Cardiac fibroblast (primary cell): ENCODE data around the gene CELF6.

Experiments used
- DNase-seq, 2 donors: peaks; one replicate each; pipeline versions ENCODE4 v3.0.0 to v3.0.0-alpha.2; 2010; ENCODE audit warnings: low read depth in 2 of 2
- H3K4me3 ChIP-seq, 2 donors: replicated peaks in 1 of 2; 1 replicate in 1 of 2; 2 replicates in 1 of 2; pipeline ENCODE4 v1.5.1; 2011; ENCODE audit warnings: low read depth in 2 of 2, low read length in 2 of 2, mild to moderate bottlenecking in 2 of 2, moderate library complexity in 1 of 2
- TF ChIP-seq, protein P1 (sequence below): IDR thresholded peaks from one replicate; pipeline ENCODE4 v1.5.1; 2011; ENCODE audit warnings: low read depth, mild to moderate bottlenecking, low read length, inconsistent platforms

CELF6 gene

DNA sequence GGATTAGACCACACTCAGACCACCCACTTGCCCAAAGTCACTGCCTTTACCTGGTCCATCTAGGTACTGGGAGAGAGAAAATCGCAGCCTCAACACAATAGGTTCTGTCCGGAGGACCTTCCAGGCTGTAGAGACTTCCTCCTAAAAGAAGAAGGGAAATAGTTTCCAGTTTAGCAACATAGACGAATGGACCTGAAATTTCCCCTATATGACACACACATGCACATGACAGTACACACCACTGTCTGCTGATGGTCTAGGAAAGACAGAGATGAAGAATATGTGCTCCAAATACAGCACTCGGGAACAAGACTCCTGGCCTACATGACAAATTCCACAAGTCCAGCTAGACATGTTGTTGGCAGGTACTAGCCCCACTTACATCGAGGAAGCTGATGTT, 54.9 kb downstream of the CELF6 start:
- no peak overlapping the region for H3K4me3 ChIP-seq
- TF ChIP-seq, protein P1, sequence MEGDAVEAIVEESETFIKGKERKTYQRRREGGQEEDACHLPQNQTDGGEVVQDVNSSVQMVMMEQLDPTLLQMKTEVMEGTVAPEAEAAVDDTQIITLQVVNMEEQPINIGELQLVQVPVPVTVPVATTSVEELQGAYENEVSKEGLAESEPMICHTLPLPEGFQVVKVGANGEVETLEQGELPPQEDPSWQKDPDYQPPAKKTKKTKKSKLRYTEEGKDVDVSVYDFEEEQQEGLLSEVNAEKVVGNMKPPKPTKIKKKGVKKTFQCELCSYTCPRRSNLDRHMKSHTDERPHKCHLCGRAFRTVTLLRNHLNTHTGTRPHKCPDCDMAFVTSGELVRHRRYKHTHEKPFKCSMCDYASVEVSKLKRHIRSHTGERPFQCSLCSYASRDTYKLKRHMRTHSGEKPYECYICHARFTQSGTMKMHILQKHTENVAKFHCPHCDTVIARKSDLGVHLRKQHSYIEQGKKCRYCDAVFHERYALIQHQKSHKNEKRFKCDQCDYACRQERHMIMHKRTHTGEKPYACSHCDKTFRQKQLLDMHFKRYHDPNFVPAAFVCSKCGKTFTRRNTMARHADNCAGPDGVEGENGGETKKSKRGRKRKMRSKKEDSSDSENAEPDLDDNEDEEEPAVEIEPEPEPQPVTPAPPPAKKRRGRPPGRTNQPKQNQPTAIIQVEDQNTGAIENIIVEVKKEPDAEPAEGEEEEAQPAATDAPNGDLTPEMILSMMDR, result no peak
- no peak for DNase-seq

DNA sequence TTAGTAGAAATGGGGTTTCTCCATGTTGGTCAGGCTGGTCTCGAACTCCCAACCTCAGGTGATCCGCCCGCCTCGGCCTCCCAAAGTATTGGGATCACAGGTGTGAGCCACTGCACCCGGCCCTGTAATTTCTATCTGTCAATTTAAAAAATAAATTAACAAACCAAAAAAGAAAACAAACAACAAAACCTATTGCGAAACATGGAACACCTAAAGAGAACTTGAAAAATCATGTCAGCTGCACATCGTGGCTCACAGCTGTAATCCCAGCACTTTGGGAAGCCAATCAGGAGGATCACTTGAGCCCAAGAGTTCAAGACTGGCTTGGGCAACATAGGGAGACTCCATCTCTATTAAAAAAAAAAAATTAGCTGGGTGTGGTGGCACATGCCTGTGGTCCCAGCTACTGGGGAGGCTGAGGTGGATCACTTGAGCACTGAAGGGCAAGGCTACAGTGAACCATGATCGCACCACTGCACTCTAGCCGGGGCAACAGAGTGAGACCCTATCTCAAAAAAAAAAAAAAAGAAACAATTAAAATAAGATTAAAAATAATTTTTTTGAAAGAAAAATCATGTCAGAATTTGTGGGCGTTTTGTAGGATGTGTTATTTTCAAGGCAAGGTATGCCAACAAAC, 67.2 kb downstream of the CELF6 start:
- TF ChIP-seq, protein P1, result no peak
- no peak for DNase-seq

DNA sequence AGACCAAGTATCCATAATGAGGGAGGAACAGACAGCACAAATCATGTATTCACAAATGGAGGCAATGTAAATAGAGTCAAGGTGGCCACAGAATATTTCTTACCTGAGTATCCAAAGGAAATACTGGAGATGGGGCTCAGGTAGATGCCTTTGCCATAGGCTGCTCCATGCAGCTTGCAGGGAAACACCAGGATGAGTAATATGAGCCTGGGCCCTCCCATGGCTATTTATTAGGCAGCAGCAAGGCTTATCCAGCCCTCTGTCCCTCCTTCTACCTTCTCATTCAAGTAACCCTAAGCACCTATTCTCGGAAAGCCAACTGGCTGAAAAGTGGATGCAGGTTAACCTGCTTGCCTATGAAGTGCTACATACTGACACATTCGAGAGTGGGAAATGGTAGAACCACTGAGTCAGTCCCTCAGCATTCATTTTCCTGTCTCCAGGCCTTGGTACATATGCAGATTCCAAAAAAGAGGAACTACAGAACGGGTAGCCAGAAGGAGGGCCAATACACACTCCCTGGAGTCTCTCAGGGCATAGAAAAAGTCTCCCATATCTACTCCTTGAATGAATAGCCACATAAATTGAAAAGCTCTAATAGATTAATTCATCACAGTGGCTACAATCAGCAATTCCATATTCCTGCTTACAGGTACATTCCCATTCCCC, 70.7 kb downstream of the CELF6 start:
- TF ChIP-seq, protein P1, result no peak
- H3K4me3 ChIP-seq, result no peak overlapping the region
- no peak for DNase-seq

More for the DNA sequence above, 67.2 kb downstream of the CELF6 start:
- no peak overlapping the region for H3K4me3 ChIP-seq

DNA sequence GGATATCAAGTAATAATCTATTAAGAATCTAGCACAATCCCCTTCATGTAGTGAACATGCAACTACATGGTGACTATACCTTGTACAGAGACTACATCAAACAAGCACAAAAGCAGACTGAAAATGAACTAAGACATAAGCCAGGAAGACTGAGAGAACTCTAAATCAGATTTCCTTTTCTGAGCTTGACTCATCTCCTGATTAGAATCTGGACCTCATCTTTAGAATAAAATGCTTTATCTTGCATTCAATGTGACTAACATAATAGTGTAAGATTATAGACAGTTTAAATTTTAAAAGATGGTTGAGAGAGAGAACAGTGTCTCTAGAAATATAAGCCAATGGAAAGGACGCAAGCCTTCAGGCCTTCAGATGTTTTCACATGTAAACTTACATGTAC, 71.4 kb downstream of the CELF6 start:
- TF ChIP-seq, protein P1, result no peak
- no peak overlapping the region for H3K4me3 ChIP-seq
- no peak for DNase-seq

DNA sequence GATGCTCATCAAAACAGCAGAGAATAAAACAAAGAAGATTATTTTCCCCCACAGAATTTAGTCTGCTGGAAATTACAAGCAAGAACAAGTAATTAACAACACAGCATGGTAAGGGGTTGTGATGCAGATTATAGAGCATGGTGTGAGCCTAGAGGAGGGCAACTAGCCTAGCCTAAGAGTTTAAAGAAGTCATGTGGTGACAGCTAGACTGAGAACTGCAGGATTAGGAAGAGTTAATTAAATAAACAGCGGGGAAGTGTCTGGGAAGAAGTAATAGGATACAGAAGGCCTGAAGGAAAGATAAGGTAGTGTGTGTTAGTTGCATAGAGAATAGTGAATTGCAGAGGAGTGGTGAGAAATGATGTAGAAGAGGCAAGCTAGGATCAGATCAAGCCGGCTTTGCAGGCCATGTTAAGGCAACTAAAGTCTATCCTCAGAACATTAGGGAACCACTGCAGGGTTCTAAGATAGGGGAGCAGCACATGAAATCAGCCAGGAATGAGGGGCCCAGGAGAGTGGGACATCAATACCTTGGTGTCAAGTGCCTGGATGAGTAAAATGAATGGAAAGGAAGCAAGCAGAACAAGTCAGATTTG, 77.1 kb downstream of the CELF6 start:
- no peak for DNase-seq
- H3K4me3 ChIP-seq, result no peak overlapping the region
- TF ChIP-seq, protein P1, result no peak

DNA sequence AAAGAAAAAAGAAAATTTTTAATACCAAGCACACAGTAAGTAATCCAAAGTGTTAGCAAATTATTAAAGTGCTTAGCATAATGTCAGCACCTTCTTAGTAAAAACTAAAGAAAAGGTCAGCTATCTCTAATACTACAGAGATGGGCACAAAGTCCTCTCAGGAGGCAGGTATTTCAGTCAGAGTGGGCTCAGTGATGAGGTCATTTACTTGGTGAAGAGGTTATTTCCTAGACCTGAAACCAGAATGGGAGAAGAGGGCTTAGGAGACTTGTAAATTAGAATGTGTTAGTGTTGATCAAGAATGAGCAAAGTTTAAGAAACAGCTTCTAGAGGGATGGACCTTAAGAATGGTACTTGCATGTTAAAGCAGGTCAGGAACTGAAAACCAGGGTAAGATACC, 80.3 kb downstream of the CELF6 start:
- TF ChIP-seq, protein P1, result no peak
- H3K4me3 ChIP-seq, result no peak overlapping the region
- no peak for DNase-seq
